CD4-positive, alpha-beta T cell treated with Interferon gamma for 1 hour (primary cell): ENCODE measurements around the gene DDI1.

Experiments
- DNase-seq: peaks from one replicate; pipeline ENCODE4 v3.0.0-alpha.2; 2020

The DDI1 gene

DNA sequence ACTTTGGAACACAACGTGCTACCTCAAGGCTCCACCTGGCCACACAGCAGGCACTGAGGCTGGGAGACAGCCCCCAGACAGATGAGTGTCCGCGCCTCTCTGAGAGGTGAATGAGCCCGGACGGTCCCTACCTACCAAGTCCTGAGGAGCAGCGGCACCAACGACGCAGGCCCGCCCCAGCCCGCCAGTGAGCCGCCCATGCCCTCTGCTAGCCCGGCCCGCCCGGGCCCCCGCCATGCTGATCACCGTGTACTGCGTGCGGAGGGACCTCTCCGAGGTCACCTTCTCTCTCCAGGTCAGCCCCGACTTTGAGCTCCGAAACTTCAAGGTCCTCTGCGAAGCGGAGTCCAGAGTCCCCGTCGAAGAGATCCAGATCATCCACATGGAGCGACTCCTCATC is at the start of gene DDI1:
Gene DDI1 (plus strand): TSS at position 53 of the 400 bp plus-strand sequence. CDS start 183 bp downstream, at position 236.
- DNase-seq, result no peak

- no peak for DNase-seq
Observed at GRCh38 chr11:103987629-103988594, 48.5 kb upstream of the DDI1 start.

- DNase-seq, result no peak
Observed at GRCh38 chr11:103988595-103988969, 47.9 kb upstream of the DDI1 start.

- no peak for DNase-seq
Observed at GRCh38 chr11:103993507-103993906, 42.9 kb upstream of the DDI1 start.

GRCh38 chr11:103994094-103994493 is 42.3 kb upstream of the DDI1 start:
- no peak for DNase-seq

- DNase-seq, result no peak
Observed at GRCh38 chr11:103994518-103994917, 41.9 kb upstream of the DDI1 start.

DNA sequence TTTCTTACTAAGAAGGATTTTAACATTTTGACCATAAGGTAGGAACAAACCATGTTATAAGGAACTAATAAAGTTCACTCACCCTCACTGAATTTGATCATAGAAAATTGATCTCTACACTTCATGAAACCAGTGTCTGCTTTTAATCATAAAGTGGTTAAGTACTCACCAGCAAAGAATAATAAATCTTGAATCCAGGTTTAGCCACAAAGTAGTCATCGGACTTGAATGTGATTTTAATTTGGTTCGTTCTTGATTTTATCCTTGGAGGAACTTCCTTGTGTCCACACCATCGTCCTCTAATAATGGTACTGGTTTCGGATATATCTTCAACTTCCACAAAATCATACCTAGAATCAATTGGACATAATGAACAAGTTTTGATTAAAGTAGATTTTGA is 40.5 kb upstream of the DDI1 start:
- no peak for DNase-seq

DNA sequence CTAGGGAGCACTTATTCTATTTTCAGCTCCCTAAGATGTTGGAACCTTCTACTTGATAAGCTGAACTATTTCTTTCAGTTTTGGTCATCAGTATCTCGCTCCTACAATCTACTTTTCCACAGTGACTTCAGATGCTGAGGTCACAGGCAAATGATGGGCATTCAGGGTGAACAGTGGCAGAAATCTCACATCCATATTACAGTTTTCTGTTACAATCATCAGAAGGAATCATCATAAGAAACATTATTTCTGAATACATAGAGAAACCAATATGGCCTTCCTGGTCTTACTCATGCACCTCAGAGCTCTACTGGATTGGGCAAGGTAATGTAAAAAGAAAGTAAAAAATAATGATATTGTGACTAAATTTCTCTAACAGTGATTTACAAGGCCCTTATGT is 39.4 kb upstream of the DDI1 start:
- DNase-seq, result no peak

DNA sequence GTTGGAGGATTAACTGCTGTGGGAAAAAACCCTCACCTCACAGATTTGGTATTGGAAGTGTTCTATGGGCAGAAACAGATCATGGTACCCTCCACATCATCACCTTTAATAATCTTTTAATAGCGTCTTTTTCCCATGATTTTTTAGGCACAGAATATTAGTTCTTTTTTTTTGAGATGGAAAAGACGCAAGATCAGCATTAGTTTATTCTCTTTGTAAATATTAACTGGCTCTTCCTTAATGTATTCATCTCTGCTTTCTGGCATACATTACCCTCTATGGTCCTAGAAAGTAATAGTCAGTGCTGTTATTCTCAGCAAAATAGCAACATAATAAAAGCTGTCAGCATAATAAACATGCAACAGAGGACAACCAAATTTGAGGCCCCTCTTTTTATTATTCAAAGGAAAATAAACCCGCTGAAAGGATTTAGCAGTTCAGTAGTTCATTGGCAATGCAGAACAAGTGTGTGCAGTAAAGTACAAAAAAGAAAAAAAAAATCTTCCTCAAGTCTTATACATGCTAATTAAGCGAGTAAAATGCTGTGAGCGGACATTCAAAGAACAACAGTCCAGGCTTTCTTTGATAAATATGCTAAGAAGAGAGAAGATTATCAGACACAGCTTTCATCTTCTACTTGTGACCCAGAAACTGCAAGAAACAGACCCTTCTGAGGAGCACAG is 37.5 kb upstream of the DDI1 start:
- no peak for DNase-seq

DNA sequence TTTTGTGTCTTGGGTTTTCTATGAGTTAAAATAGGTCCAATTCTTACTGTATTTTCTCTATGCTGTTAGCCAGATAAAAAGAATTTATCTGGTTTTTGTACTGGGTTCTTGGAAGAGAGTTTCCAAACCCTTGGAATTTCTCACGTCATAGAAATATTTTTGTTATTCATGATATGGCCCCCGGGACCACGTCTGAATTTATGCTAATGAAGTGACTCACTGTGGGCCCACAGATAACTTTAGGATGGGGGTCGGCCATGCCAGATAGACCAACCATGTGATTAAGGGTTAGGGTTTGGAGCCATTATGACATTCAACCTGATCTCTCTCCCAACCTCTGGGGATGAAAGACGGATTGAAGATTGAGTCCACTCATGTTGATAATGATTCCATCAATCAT is 35.6 kb upstream of the DDI1 start:
- no peak for DNase-seq

DNA sequence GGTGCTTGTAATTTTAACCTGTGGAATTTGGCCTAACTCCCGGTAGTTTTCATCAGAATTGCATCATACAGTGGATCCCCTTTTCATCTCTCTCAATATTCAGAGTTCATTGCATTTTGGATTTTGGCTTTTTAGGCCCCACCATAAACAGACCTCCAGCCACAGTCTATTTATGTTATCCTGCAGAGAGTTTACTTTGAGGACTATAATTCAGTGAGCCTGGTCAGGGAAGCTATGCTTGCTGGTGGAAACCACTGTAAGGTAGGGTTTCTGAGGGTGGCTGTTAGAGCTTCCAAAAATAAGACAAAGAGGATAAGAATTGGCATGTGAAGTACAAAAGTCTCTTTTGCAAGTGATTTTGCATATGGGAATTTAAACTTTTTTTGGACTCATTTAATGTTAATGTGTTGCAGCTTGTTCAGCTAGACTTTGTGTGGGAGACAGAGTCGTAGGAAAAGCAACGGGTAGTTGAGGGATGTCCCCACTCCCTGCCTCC is 34.8 kb upstream of the DDI1 start:
- no peak for DNase-seq

GRCh38 chr11:104003491-104003890 is 32.9 kb upstream of the DDI1 start:
- no peak for DNase-seq

GRCh38 chr11:104005234-104005855 is 31.1 kb upstream of the DDI1 start:
- no peak for DNase-seq

- no peak for DNase-seq
Observed at GRCh38 chr11:104009744-104010143, 26.7 kb upstream of the DDI1 start.

DNA sequence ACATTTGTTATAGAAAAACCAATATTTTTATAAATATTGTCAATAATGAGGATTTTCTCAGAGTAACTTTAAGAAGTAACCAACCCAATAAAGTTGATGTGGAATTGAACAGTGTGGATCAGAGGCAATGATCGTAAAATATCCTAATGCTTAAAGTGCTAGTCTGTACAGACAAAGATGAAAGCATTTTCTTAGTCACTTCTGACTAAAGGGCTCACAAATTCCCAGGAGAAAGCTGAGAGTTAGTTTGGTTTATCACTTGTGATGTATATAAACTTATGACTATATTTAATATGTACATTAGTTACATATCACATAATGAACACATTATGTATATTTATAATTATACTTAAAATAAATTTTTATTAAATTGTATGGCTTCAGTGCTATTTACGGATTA is 25.4 kb upstream of the DDI1 start:
- no peak for DNase-seq

DNA sequence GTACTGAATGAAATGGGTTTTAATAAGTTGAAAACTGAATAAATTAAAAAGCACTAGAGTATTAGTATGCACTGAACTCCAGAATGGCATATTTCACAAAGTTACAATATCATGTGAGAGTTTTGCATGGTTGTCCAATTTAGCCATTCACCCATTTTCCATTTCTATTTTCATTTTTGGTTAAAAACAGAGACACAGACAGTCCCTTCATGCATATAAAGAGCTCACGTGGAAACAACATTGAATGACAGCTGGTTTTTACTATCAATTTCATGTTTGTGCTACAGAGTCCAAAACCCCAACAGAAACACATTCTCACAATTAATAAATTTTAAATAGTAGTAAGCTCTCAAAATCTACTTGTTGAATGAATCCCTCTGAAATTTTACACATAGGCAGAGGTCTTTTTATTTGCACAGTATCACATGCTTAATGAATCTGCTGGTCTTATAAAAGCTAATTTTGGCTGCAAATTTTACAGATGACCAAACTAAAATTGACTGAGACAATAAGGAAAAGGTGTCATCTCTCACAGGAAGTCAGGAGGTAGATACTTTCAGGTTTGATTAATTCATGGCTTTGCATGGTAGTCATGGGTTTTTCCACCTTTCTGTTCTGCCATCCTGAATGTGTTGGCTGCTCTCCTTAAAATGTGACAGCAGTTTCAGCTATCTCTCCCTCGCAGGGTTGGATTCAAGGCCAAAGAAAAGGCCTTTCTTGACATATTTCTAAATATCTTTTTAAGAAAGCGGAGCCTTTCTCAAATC is 20.6 kb upstream of the DDI1 start:
- no peak for DNase-seq

- DNase-seq, result no peak
Observed at GRCh38 chr11:104024572-104024971, 11.9 kb upstream of the DDI1 start.

DNA sequence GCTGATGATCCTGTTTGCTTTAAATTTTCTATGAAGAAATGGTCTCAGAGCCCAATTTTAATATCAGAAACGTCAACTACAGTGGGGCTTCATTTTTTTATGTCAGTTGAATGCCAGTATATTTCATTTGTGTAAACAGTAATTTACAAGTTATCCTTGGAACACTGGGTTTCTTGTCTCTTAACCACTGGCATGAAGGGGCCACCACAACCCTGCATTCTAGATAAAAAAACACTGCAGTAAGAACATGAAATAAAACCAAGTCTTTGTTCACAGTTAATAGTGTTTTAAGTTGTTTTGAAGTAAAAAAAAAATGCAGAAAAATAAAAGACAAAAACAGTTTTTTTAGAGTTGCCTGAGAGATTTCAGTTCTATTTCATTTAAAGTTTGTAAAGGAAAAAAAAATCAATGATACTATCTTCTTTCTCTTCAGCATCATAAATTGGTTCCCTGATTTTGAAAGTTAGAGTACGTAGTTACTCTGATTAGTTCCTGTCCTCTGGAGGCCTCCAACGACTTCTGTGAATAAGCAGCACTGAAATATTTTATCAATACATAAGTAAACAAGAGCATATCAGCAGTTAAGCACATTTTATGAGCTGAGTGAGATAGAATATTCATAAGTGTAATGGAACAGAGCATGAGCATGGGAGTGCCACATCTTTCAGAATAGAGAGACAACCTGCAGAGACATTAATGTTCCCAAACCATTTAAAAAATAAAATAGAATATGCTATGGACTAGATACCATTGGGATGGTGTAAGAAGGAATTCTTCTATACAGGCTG is 7.8 kb upstream of the DDI1 start:
- DNase-seq, result no peak

GRCh38 chr11:104033134-104033533 is 3.3 kb upstream of the DDI1 start:
- DNase-seq, result no peak

- DNase-seq, result no peak
Observed at GRCh38 chr11:104033561-104033960, 2.9 kb upstream of the DDI1 start.

DNA sequence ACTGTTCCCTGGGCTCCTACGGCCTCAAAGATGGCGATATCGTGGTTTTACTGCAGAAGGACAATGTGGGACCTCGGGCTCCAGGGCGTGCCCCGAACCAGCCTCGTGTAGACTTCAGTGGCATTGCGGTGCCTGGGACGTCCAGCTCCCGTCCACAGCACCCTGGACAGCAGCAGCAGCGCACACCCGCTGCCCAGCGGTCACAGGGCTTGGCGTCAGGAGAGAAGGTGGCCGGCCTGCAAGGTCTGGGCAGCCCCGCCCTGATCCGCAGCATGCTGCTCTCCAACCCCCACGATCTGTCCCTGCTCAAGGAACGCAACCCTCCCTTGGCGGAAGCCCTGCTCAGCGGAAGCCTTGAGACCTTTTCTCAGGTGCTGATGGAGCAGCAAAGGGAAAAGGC is 555 bp downstream of the DDI1 start:
- no peak for DNase-seq

DNA sequence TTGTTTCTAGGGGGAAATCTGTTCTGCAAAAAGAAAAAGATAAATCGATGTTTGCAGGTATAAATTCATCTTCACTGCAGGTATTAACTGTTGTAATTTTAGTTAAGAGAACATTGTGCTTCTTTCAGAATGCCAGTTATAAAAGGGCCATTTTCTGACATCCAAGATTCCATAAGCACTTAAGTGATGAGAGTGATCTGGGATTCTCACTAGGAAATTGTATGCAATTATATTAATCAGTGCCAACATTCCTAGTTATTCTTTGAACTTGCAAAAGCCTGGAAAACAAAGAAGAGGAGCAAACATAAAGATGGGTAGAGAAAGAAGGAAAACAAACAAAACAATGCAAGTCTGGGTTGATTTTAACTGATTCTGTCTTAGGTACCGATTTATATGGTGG is 5.4 kb downstream of the DDI1 start:
- no peak for DNase-seq
